ENCODE measurements around the gene PPARA. TPM values are rescaled to one million over a fixed set of nuclear protein-coding genes. Genes with fewer than 3 reads are reported as not detected.
A peak's percentile ranks its signal among the peaks of the same experiment; 100 is the strongest.

PPARA gene
- total RNA-seq, 4 donors from 2014 or later, result 18.7 to 53.8 (median 32.0) TPM

GRCh38 chr22:46134111-46134705 is 16.1 kb upstream of the PPARA start:
- Histone ChIP-seq H3K4me3 (no peak overlapping the region), H3K4me1 (peaks cover 6% of the 10 kb centered on the region), H3K27me3 (no peaks in the 10 kb centered on the region), H3K9me3 (no peaks in the 10 kb centered on the region), H3K27ac (no peak overlapping the region), H3K36me3 (no peaks in the 10 kb centered on the region)
- TF ChIP-seq EP300 (IDR thresholded peaks at IDR 0.05), result no peak
- TF ChIP-seq POLR2A (IDR thresholded peaks at IDR 0.05), result no peak
- TF ChIP-seq POLR2AphosphoS5 (IDR thresholded peaks at IDR 0.05), result no peak
- TF ChIP-seq CTCF (IDR thresholded peaks at IDR 0.05), result no peak
- DNase-seq (ENCODE audit: low spot score in 2 of 2), result no peak
- WGBS, result 95% methylated on average over 14 of the region's 15 CpGs

DNA sequence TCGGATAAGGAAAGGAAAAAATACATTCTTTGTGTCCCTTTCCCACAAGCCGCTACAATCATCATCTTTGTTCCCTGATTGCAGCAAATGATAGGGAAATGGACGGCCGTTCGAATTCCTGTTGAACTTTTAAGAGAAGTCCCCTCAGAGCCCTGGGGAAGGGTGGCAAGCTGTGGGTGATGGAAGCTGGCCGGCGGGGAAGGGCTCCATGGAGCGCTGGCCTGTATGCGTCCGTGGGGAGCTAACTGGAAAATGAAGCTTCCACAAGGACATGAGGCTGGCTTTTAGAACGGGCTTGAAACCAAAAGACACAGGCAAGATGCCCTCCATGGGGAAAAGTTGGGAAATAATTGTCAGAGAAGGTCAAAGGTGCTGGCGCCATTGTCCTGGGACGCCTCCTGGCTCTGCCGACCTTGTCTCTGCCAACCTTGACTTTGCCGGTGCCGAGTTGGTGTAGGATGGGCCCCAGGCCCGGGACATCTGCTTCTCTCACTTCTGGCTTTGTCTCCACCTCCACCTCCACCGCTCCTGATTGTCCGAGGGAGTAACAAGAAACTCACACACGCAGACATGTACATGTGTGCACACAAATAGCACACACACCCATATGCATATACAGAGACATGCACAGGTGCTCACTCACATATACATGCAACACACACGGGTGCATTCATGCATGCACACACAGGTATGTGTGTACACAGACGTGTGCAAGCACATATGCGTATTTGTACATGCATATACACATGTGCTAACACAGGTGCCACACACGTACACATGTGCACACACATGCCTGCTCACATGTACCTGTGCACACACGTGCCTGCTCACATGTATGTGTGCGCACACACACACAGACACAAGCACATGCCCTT is 14.5 kb upstream of the PPARA start:
- 83% methylated on average over 21 of the region's 26 CpGs for WGBS
- Histone ChIP-seq H3K4me1 (no peaks in the 10 kb centered on the region), H3K27ac (no peak overlapping the region), H3K36me3 (no peaks in the 10 kb centered on the region), H3K27me3 (no peaks in the 10 kb centered on the region), H3K4me3 (no peak overlapping the region), H3K9me3 (no peaks in the 10 kb centered on the region)
- DNase-seq (ENCODE audit: low spot score in 2 of 2), result no peak
- no peak for TF ChIP-seq POLR2A (IDR thresholded peaks at IDR 0.05)
- TF ChIP-seq EP300 (IDR thresholded peaks at IDR 0.05), result no peak
- TF ChIP-seq POLR2AphosphoS5 (IDR thresholded peaks at IDR 0.05), result no peak
- no peak for TF ChIP-seq CTCF (IDR thresholded peaks at IDR 0.05)

- no peak overlapping the region for H3K27ac ChIP-seq
- no peak overlapping the region for H3K4me3 ChIP-seq
- no peaks in the 10 kb centered on the region for H3K27me3 ChIP-seq
- no peak for TF ChIP-seq CTCF (IDR thresholded peaks at IDR 0.05)
- no peak for TF ChIP-seq POLR2A (IDR thresholded peaks at IDR 0.05)
- no peak for TF ChIP-seq EP300 (IDR thresholded peaks at IDR 0.05)
- no peak for TF ChIP-seq POLR2AphosphoS5 (IDR thresholded peaks at IDR 0.05)
- H3K36me3 ChIP-seq, result no peaks in the 10 kb centered on the region
- peak in 1 of 2 donors; percentile 60 for DNase-seq (ENCODE audit: low spot score in 2 of 2)
- no peaks in the 10 kb centered on the region for H3K9me3 ChIP-seq
- H3K4me1 ChIP-seq, result no peaks in the 10 kb centered on the region
- 91% methylated on average over 10 of the region's 24 CpGs for WGBS
These were observed 13.7 kb upstream of the PPARA start for GRCh38 chr22:46136486-46137217.

GRCh38 chr22:46137218-46137766 is 13.0 kb upstream of the PPARA start:
- 83% methylated on average over 12 of the region's 14 CpGs for WGBS
- peak in 1 of 2 donors; percentile 54 for DNase-seq (ENCODE audit: low spot score in 2 of 2)
- Histone ChIP-seq H3K4me3 (no peak overlapping the region), H3K4me1 (peaks cover under 1% of the 10 kb centered on the region), H3K27me3 (no peaks in the 10 kb centered on the region), H3K36me3 (no peaks in the 10 kb centered on the region), H3K27ac (no peak overlapping the region), H3K9me3 (no peaks in the 10 kb centered on the region)
- TF ChIP-seq POLR2AphosphoS5 (IDR thresholded peaks at IDR 0.05), result no peak
- no peak for TF ChIP-seq CTCF (IDR thresholded peaks at IDR 0.05)
- no peak for TF ChIP-seq POLR2A (IDR thresholded peaks at IDR 0.05)
- no peak for TF ChIP-seq EP300 (IDR thresholded peaks at IDR 0.05)
